SK-N-SH treated with all-trans-retinoic acid at 6 μM for 48 hours (cell line): ENCODE data around the gene RGMB.

Source experiments
- ATAC-seq: fragments of 200-7000 bp; cut with Tn5 transposase; 3 replicates; pipeline ENCODE4 v1.9.1; 2020; ENCODE audit warnings: mild to moderate bottlenecking, moderate library complexity
- ARNTL ChIP-seq: fragments of 450-650 bp; formaldehyde crosslinking; IDR thresholded peaks from 2 replicates; pipeline ENCODE4 v1.5.0; 2020; ENCODE audit warnings: low read depth, mild to moderate bottlenecking, moderate library complexity, borderline replicate concordance
- BACH2 ChIP-seq: fragments of 250-450 bp; sonication (Bioruptor Pico); IDR thresholded peaks from 2 replicates; pipeline ENCODE4 v1.9.0; 2021; ENCODE audit warnings: mild to moderate bottlenecking, borderline replicate concordance
- CREB5 ChIP-seq: fragments of 250-450 bp; sonication (Bioruptor Pico); IDR thresholded peaks from 2 replicates; pipeline ENCODE4 v1.5.1; 2020; ENCODE audit warnings: low read depth, mild to moderate bottlenecking, moderate library complexity
- CSDC2 ChIP-seq: fragments of 250-450 bp; sonication (Bioruptor Pico); IDR thresholded peaks from 2 replicates; pipeline ENCODE4 v1.5.0; 2020; ENCODE audit warnings: mild to moderate bottlenecking, moderate library complexity
- CSRNP3 ChIP-seq: fragments of 250-450 bp; sonication (Bioruptor Pico); IDR thresholded peaks from 2 replicates; pipeline ENCODE4 v1.5.1; 2021; ENCODE audit warnings: mild to moderate bottlenecking, moderate library complexity
- ESRRG ChIP-seq: fragments of 250-450 bp; sonication (Bioruptor Pico); IDR thresholded peaks from 2 replicates; pipeline ENCODE4 v1.6.1; 2021; ENCODE audit warnings: mild to moderate bottlenecking
- GLIS3 ChIP-seq: fragments of 250-450 bp; sonication (Bioruptor Pico); IDR thresholded peaks from 2 replicates; pipeline ENCODE4 v1.5.0; 2020; ENCODE audit warnings: mild to moderate bottlenecking, moderate library complexity
- ISL1 ChIP-seq: fragments of 250-450 bp; sonication (Bioruptor Pico); IDR thresholded peaks from 2 replicates; pipeline ENCODE4 v2.1.2; 2022; ENCODE audit warnings: mild to moderate bottlenecking, moderate library complexity
- OSR1 ChIP-seq: fragments of 250-450 bp; sonication (Bioruptor Pico); IDR thresholded peaks from 2 replicates; pipeline ENCODE4 v1.8.0; 2022; ENCODE audit warnings: moderate library complexity, mild to moderate bottlenecking, inconsistent platforms
- PATZ1 ChIP-seq: fragments of 250-450 bp; sonication (Bioruptor Pico); IDR thresholded peaks from 2 replicates; pipeline ENCODE4 v1.8.0; 2020; ENCODE audit warnings: mild to moderate bottlenecking, moderate library complexity, borderline replicate concordance
- POU6F1 ChIP-seq: fragments of 250-450 bp; sonication (Bioruptor Pico); IDR thresholded peaks from 2 replicates; pipeline ENCODE4 v1.8.0; 2021; ENCODE audit warnings: low read depth, mild to moderate bottlenecking, moderate library complexity, borderline replicate concordance
- PPARA ChIP-seq: fragments of 250-450 bp; sonication (Bioruptor Pico); IDR thresholded peaks from 2 replicates; pipeline ENCODE4 v1.5.0; 2020; ENCODE audit warnings: mild to moderate bottlenecking, borderline replicate concordance
- SNAI2 ChIP-seq: fragments of 250-450 bp; sonication (Bioruptor Pico); IDR thresholded peaks from 2 replicates; pipeline ENCODE4 v1.5.0; 2020; ENCODE audit warnings: mild to moderate bottlenecking, moderate library complexity
- TCF4 ChIP-seq: fragments of 250-450 bp; sonication (Bioruptor Pico); IDR thresholded peaks from 2 replicates; pipeline ENCODE4 v1.8.0; 2021; ENCODE audit warnings: mild to moderate bottlenecking, moderate library complexity, borderline replicate concordance
- TOX ChIP-seq: fragments of 250-450 bp; sonication (Bioruptor Pico); IDR thresholded peaks from 2 replicates; pipeline ENCODE4 v1.8.0; 2021; ENCODE audit warnings: mild to moderate bottlenecking, moderate library complexity, borderline replicate concordance
- TSHZ2 ChIP-seq: fragments of 250-450 bp; sonication (Bioruptor Pico); IDR thresholded peaks from 2 replicates; pipeline ENCODE4 v1.5.0; 2020; ENCODE audit warnings: mild to moderate bottlenecking, moderate library complexity
- ZC3H10 ChIP-seq: fragments of 250-450 bp; sonication (Bioruptor Pico); IDR thresholded peaks from 2 replicates; pipeline ENCODE4 v1.5.1; 2021; ENCODE audit warnings: mild to moderate bottlenecking, moderate library complexity
- ZFP30 ChIP-seq: fragments of 450-650 bp; formaldehyde crosslinking; IDR thresholded peaks from 2 replicates; pipeline ENCODE4 v1.5.0; 2022; ENCODE audit warnings: mild to moderate bottlenecking, moderate library complexity
- ZNF70 ChIP-seq: fragments of 450-650 bp; formaldehyde crosslinking; IDR thresholded peaks from 2 replicates; pipeline ENCODE4 v1.5.0; 2020; ENCODE audit warnings: mild to moderate bottlenecking, moderate library complexity
- ZNF8 ChIP-seq: fragments of 450-650 bp; formaldehyde crosslinking; IDR thresholded peaks from 2 replicates; pipeline ENCODE4 v1.5.0; 2020; ENCODE audit warnings: mild to moderate bottlenecking, moderate library complexity

Gene RGMB

GRCh38 chr5:98827588-98828284 lies 54.3 kb downstream of the RGMB start:
- no peak for TF ChIP-seq SNAI2
- TF ChIP-seq CSDC2: no peak
- no peak for TF ChIP-seq ZNF8 (CRISPR knock-in tag)
- TF ChIP-seq TOX (CRISPR knock-in tag): no peak
- TF ChIP-seq ISL1 (CRISPR knock-in tag): no peak
- no peak for TF ChIP-seq ZFP30 (CRISPR knock-in tag)
- no peak for TF ChIP-seq ARNTL
- TF ChIP-seq ZNF70 (CRISPR knock-in tag): no peak
- TF ChIP-seq OSR1 (CRISPR knock-in tag): no peak
- no peak for TF ChIP-seq POU6F1
- no peak for TF ChIP-seq CREB5 (CRISPR knock-in tag)
- no peak for TF ChIP-seq TSHZ2 (CRISPR knock-in tag)
- TF ChIP-seq TCF4: no peak
- no peak for ATAC-seq

GRCh38 chr5:98836175-98836574 lies 62.7 kb downstream of the RGMB start:
- TF ChIP-seq PPARA (CRISPR knock-in tag): no peak
- TF ChIP-seq CREB5 (CRISPR knock-in tag): no peak
- TF ChIP-seq CSDC2: no peak
- TF ChIP-seq ESRRG (CRISPR knock-in tag): no peak
- TF ChIP-seq ZNF70 (CRISPR knock-in tag): no peak
- no peak for TF ChIP-seq TSHZ2 (CRISPR knock-in tag)
- TF ChIP-seq ZNF8 (CRISPR knock-in tag): no peak
- no peak for TF ChIP-seq POU6F1
- no peak for TF ChIP-seq SNAI2
- no peak for TF ChIP-seq BACH2 (CRISPR knock-in tag)
- TF ChIP-seq GLIS3 (CRISPR knock-in tag): no peak
- no peak for TF ChIP-seq CSRNP3
- no peak for TF ChIP-seq PATZ1 (CRISPR knock-in tag)
- no peak for TF ChIP-seq ZC3H10 (CRISPR knock-in tag)
- no peak for TF ChIP-seq ARNTL
- no peak for TF ChIP-seq ZFP30 (CRISPR knock-in tag)
- no peak for ATAC-seq
